ENCODE measurements around the gene ACMSD.

DNA sequence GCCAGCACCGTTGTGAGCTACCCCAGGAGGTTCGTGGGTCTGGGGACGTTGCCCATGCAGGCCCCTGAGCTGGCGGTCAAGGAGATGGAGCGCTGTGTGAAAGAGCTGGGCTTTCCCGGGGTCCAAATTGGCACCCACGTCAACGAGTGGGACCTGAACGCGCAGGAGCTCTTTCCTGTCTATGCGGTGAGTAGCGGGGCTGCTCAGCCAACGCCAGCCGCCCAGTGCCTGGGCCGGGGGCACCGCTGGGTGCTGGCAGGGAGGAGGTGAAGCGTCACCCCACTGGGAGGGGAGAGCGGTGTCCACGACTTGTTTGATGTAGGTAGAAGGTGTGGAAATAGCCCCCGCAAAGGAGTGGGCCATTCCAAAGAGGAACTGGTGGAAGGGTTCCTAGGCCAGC, 25.0 kb downstream of the ACMSD start:
- TF ChIP-seq POLR2A (IDR thresholded peaks at IDR 0.05; ENCODE audit: low read depth): no peak
- no peak for TF ChIP-seq POLR2AphosphoS5 (IDR thresholded peaks at IDR 0.05)
- TF ChIP-seq, protein P1, sequence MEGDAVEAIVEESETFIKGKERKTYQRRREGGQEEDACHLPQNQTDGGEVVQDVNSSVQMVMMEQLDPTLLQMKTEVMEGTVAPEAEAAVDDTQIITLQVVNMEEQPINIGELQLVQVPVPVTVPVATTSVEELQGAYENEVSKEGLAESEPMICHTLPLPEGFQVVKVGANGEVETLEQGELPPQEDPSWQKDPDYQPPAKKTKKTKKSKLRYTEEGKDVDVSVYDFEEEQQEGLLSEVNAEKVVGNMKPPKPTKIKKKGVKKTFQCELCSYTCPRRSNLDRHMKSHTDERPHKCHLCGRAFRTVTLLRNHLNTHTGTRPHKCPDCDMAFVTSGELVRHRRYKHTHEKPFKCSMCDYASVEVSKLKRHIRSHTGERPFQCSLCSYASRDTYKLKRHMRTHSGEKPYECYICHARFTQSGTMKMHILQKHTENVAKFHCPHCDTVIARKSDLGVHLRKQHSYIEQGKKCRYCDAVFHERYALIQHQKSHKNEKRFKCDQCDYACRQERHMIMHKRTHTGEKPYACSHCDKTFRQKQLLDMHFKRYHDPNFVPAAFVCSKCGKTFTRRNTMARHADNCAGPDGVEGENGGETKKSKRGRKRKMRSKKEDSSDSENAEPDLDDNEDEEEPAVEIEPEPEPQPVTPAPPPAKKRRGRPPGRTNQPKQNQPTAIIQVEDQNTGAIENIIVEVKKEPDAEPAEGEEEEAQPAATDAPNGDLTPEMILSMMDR (IDR thresholded peaks at IDR 0.05): no peak
- no peak for TF ChIP-seq EP300 (IDR thresholded peaks at IDR 0.05)

All from esophagus muscularis mucosa (tissue), 4 donors.